ENCODE results near the gene FLAD1. TPM values are rescaled to one million over a fixed set of nuclear protein-coding genes. Genes with fewer than 3 reads are reported as not detected.

The FLAD1 gene
- total RNA-seq, 1 experiment from 2014 or later, result 97.0 TPM

DNA sequence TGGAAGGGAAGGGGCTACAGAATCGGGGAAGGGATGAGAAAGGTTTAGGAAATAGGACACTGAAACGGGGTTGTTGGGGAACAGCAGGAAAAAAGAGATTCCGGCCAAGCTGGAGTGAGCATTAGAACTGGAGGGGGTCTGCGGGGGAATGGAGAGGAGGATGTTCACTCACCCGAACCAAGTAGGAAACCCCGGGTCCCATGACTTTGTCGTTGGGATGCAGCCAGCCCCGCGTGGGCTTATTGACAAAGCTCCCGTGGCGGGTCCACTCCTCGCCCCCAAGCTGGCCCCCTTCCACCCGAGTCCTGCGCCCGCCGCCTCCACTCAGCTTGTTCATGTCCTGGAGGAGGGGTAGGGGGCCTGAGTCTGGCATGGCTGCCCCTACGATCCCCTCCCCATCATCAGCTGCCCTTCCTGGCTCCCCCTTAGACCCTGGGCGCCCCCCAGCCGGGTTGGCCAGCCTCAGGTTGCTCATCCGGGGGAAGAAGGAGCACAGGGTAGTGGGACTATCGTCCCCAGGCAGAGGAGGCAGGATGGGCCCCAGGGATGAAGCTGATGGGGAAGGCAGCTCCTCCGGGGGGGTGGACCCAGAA, 13.2 kb upstream of the FLAD1 start:
- no peak overlapping the region for H3K23ac ChIP-seq (ENCODE audit: insufficient read length, low read depth, low read length)
- no peak overlapping the region for H2AK5ac ChIP-seq (ENCODE audit: insufficient read length, low read length)
- TF ChIP-seq, protein P1, sequence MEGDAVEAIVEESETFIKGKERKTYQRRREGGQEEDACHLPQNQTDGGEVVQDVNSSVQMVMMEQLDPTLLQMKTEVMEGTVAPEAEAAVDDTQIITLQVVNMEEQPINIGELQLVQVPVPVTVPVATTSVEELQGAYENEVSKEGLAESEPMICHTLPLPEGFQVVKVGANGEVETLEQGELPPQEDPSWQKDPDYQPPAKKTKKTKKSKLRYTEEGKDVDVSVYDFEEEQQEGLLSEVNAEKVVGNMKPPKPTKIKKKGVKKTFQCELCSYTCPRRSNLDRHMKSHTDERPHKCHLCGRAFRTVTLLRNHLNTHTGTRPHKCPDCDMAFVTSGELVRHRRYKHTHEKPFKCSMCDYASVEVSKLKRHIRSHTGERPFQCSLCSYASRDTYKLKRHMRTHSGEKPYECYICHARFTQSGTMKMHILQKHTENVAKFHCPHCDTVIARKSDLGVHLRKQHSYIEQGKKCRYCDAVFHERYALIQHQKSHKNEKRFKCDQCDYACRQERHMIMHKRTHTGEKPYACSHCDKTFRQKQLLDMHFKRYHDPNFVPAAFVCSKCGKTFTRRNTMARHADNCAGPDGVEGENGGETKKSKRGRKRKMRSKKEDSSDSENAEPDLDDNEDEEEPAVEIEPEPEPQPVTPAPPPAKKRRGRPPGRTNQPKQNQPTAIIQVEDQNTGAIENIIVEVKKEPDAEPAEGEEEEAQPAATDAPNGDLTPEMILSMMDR (conservative IDR thresholded peaks at IDR 0.05), result no peak
- no peak overlapping the region for H2BK20ac ChIP-seq (ENCODE audit: low read depth, low read length, poor library complexity, severe bottlenecking)
- peak overlapping the region; percentile 77 for H3K4me2 ChIP-seq (ENCODE audit: insufficient read depth, insufficient read length, low read length)
- WGBS (ENCODE audit: extremely low coverage, insufficient read length, low lambda C conversion rate), result no CpG with 5 or more reads among the region's 22 CpGs
- no peak overlapping the region for H3K4ac ChIP-seq (ENCODE audit: low read depth, low read length)
- no peak overlapping the region for H4K91ac ChIP-seq (ENCODE audit: insufficient read length, low read depth, low read length)
- no peak overlapping the region for H2BK15ac ChIP-seq (ENCODE audit: low read depth, low read length)
- Mint-ChIP-seq H3K9me3 (no peaks in the 10 kb centered on the region), H3K27ac (peak overlapping the region; percentile 33 to 95 (median 50); a peak in 6 of 7 replicates), H3K4me1 (peaks cover 40 to 43% of the 10 kb centered on the region in 2 experiments), H3K36me3 (ENCODE audit: insufficient read depth in 1 of 3, low read depth in 3 of 3) (peaks cover 29 to 44% (median 36%) of the 10 kb centered on the region in 3 experiments), H3K27me3 (ENCODE audit: low read depth) (no peaks in the 10 kb centered on the region), H3K4me3 (peak overlapping the region in 1 of 2 experiments; percentile 96; a peak in 4 of 5 replicates)
- H3K9ac ChIP-seq (ENCODE audit: extremely low read depth, insufficient read length, low read length), result peak overlapping the region; percentile 59
- H3K27ac ChIP-seq (ENCODE audit: insufficient read length, low read depth, low read length), result no peak overlapping the region
- H3K79me1 ChIP-seq (ENCODE audit: insufficient read depth, low read depth, low read length, poor library complexity, severe bottlenecking), result peaks cover 7% of the 10 kb centered on the region
- H3K23me2 ChIP-seq (ENCODE audit: insufficient read length, low read depth, low read length, poor library complexity, severe bottlenecking), result peaks cover 31% of the 10 kb centered on the region
- no peak overlapping the region for H3K56ac ChIP-seq (ENCODE audit: insufficient read length, low read depth, low read length)
- H3K79me2 ChIP-seq (ENCODE audit: insufficient read depth, low read length), result peaks cover 10% of the 10 kb centered on the region; the same call in 1 of the 2 replicates
- peak overlapping the region; percentile 27 for H3K18ac ChIP-seq (ENCODE audit: insufficient read length, low read depth, low read length)
- no peaks in the 10 kb centered on the region for H3K27me3 ChIP-seq (ENCODE audit: insufficient read depth, low read length)
- H4K20me1 ChIP-seq (ENCODE audit: control insufficient read depth, insufficient read depth, insufficient read length), result peaks cover 2% of the 10 kb centered on the region
- peak overlapping the region; percentile 54; the same call in 1 of the 2 replicates for H3K14ac ChIP-seq (ENCODE audit: insufficient read depth, low read length)
- no peak overlapping the region for H2BK12ac ChIP-seq (ENCODE audit: insufficient read length, low read depth, low read length)
- H4K8ac ChIP-seq (replicated peaks; ENCODE audit: insufficient read length, low read depth, low read length), result no peak overlapping the region
- no peak overlapping the region for H3T11ph ChIP-seq (ENCODE audit: low read length)
- no peaks in the 10 kb centered on the region for H3K9me3 ChIP-seq (ENCODE audit: control insufficient read depth, low read depth, low read length)
- no peak overlapping the region for H4K5ac ChIP-seq (ENCODE audit: insufficient read length, low read depth, low read length)
- no peak overlapping the region for H2AFZ ChIP-seq (ENCODE audit: low read length)
- H2BK5ac ChIP-seq (ENCODE audit: insufficient read length, low read length), result no peak overlapping the region
- DNase-seq, result no peak
- peaks cover 4% of the 10 kb centered on the region; the same call in 1 of the 2 replicates for H3K4me1 ChIP-seq (ENCODE audit: insufficient read depth, low read length)
- H2BK120ac ChIP-seq (ENCODE audit: low read depth, low read length, poor library complexity, severe bottlenecking), result no peak overlapping the region

Data from H9 (cell line).